T-cell (primary cell): ENCODE measurements around the gene RRM2. TPM values are rescaled to one million over a fixed set of nuclear protein-coding genes. Genes with fewer than 3 reads are reported as not detected.

Source experiments
- ATAC-seq, 4 experiments: fragments of 200-7000 bp in 3 of 4; fragments of 150-1000 bp in 1 of 4; cut with Tn5 transposase; replicated peaks in 1 of 4; 1 replicate in 3 of 4; 2 replicates in 1 of 4; pipeline ENCODE4 v1.10.0; 2021; ENCODE audit warnings: moderate library complexity in 3 of 4, mild to moderate bottlenecking in 2 of 4, moderate number of reproducible peaks in 1 of 4
- CTCF ChIA-PET, 2 donors: fragments of 300-600 bp; sonication (Branson Sonifier 250); formaldehyde crosslinking; loops; one replicate each; lab custom pipeline; 2022; ENCODE audit warnings: antibody characterized with exemption in 2 of 2; lab: Charles Lee
- POLR2A ChIA-PET, 2 donors: fragments of 300-600 bp; sonication (Branson Sonifier 250); formaldehyde crosslinking; loops; one replicate each; lab custom pipeline; 2022; ENCODE audit warnings: antibody characterized with exemption in 2 of 2; lab: Charles Lee
- DNase-seq, 35 experiments: peaks; one replicate each; pipeline versions ENCODE4 v3.0.0 to v3.0.0-alpha.2; 2013 to 2023
- H3K27ac ChIP-seq: one replicate; pipeline ENCODE4 v1.5.1; 2013; ENCODE audit warnings: low read length
- H3K27me3 ChIP-seq, 2 experiments: replicated peaks in 1 of 2; 1 replicate in 1 of 2; 2 replicates in 1 of 2; pipeline versions ENCODE4 v1.6.1 to v1.7.0; 2013; ENCODE audit warnings: low read length in 1 of 2, mixed read lengths in 1 of 2; ENCODE audit not compliant: control insufficient read depth in 2 of 2, insufficient read depth in 2 of 2; ENCODE audit errors: extremely low read depth in 1 of 2
- H3K36me3 ChIP-seq, 2 donors: 1 replicate in 1 of 2; 2 replicates in 1 of 2; pipeline versions ENCODE4 v1.6.1 to v1.7.0; 2013; ENCODE audit warnings: low read length in 1 of 2; ENCODE audit not compliant: control insufficient read depth in 2 of 2, insufficient read depth in 1 of 2; ENCODE audit errors: extremely low read depth in 1 of 2
- H3K4me1 ChIP-seq, 2 experiments: 1 replicate in 1 of 2; 2 replicates in 1 of 2; pipeline versions ENCODE4 v1.6.1 to v1.7.0; 2013; ENCODE audit warnings: low read length in 2 of 2, mixed read lengths in 1 of 2; ENCODE audit not compliant: insufficient read depth in 2 of 2, control insufficient read depth in 1 of 2; ENCODE audit errors: extremely low read depth in 1 of 2
- H3K4me3 ChIP-seq, 2 donors: 1 replicate in 1 of 2; 2 replicates in 1 of 2; pipeline versions ENCODE4 v1.5.1 to v1.7.0; 2013; ENCODE audit warnings: mild to moderate bottlenecking in 2 of 2, low read length in 1 of 2, moderate library complexity in 1 of 2; ENCODE audit not compliant: control insufficient read depth in 1 of 2; ENCODE audit errors: extremely low read depth in 1 of 2
- H3K9me3 ChIP-seq: 2 replicates; pipeline ENCODE4 v1.7.0; 2013
- H3K27ac Mint-ChIP-seq, 2 donors: one replicate each; pipeline ENCODE4 v1.8.0; 2020 to 2021; ENCODE audit warnings: mild to moderate bottlenecking in 2 of 2, mixed read lengths in 2 of 2
- H3K27me3 Mint-ChIP-seq, 2 donors: one replicate each; pipeline ENCODE4 v1.8.0; 2021 to 2022; ENCODE audit warnings: mixed read lengths in 2 of 2
- H3K36me3 Mint-ChIP-seq: one replicate; pipeline ENCODE4 v1.8.0; 2021; ENCODE audit warnings: mixed read lengths
- H3K4me1 Mint-ChIP-seq, 3 donors: one replicate each; pipeline ENCODE4 v1.8.0; 2020 to 2022; ENCODE audit warnings: mixed read lengths in 3 of 3, mild to moderate bottlenecking in 1 of 3
- H3K4me3 Mint-ChIP-seq, 3 donors: one replicate each; pipeline ENCODE4 v1.8.0; 2020 to 2022; ENCODE audit warnings: mild to moderate bottlenecking in 3 of 3, mixed read lengths in 3 of 3, moderate library complexity in 3 of 3
- H3K9me3 Mint-ChIP-seq, 3 donors: one replicate each; pipeline ENCODE4 v1.8.0; 2020 to 2022; ENCODE audit warnings: mixed read lengths in 3 of 3
- WGBS: methylation state at CpG from one replicate; pipeline ENCODE4 v1.1.5; 2013; ENCODE audit warnings: missing lambda C conversion rate; ENCODE audit not compliant: insufficient coverage; 5-methylcytosine and 5-hydroxymethylcytosine counted together
- total RNA-seq, 35 experiments: library from RNA in 6 of 35; stranded (reverse) in 6 of 35; fragments of 120-200 nt in 1 of 35; gene quantifications; one replicate each; pipeline versions ENCODE4 v1.2.1 to v1.2.4 and lab custom pipeline; 2013 to 2026

Gene RRM2
- total RNA-seq, 5 donors from 2014 or later (not counting 1 experiment from before 2014, with no cell fraction given): 2.6 to 10.4 (median 3.0) TPM

- Histone ChIP-seq H3K9me3 (no peaks in the 10 kb centered on the region), H3K27ac (no peak overlapping the region), H3K27me3 (no peaks in the 10 kb centered on the region), H3K36me3 (no peaks in the 10 kb centered on the region), H3K4me3 (no peak overlapping the region), H3K4me1 (peaks cover 2 to 12% of the 10 kb centered on the region in 2 experiments)
- DNase-seq (no peak), ATAC-seq (no peak)
- no peaks in the 10 kb centered on the region for H3K9me3 Mint-ChIP-seq
- H3K27me3 Mint-ChIP-seq: no peaks in the 10 kb centered on the region
- H3K4me3 Mint-ChIP-seq: no peak overlapping the region
- WGBS: 96% methylated on average over 11 of the region's 13 CpGs
- peaks cover 7 to 13% (median 11%) of the 10 kb centered on the region in 3 donors for H3K4me1 Mint-ChIP-seq
- no peaks in the 10 kb centered on the region for H3K36me3 Mint-ChIP-seq
- H3K27ac Mint-ChIP-seq: no peak overlapping the region
- CTCF ChIA-PET: interaction anchor here in 1 of 2 donors (0.9 kb wide), 1 partner anchor 17 kb away, joined by 3 read pairs; no protein-coding TSS in a partner anchor
- POLR2A ChIA-PET: no interaction called here
Observed at GRCh38 chr2:10160203-10160955, 37.8 kb downstream of the RRM2 start.

GRCh38 chr2:10161206-10161931, 38.8 kb downstream of the RRM2 start:
- H3K9me3 ChIP-seq: no peaks in the 10 kb centered on the region
- Mint-ChIP-seq H3K36me3 (no peaks in the 10 kb centered on the region), H3K9me3 (no peaks in the 10 kb centered on the region), H3K4me3 (no peak overlapping the region), H3K4me1 (peaks cover 7 to 13% (median 11%) of the 10 kb centered on the region in 3 donors), H3K27ac (no peak overlapping the region), H3K27me3 (no peaks in the 10 kb centered on the region)
- 95% methylated on average over 9 of the region's 12 CpGs for WGBS
- H3K4me1 ChIP-seq: peaks cover 2 to 12% of the 10 kb centered on the region in 2 experiments
- POLR2A ChIA-PET: no interaction called here
- DNase-seq: no peak
- H3K27ac ChIP-seq: no peak overlapping the region
- H3K4me3 ChIP-seq: no peak overlapping the region
- no peaks in the 10 kb centered on the region for H3K36me3 ChIP-seq
- CTCF ChIA-PET: no interaction called here
- no peak for ATAC-seq
- no peaks in the 10 kb centered on the region for H3K27me3 ChIP-seq

- H3K27me3 ChIP-seq: no peaks in the 10 kb centered on the region
- Mint-ChIP-seq H3K4me3 (no peak overlapping the region), H3K27ac (no peak overlapping the region), H3K27me3 (no peaks in the 10 kb centered on the region), H3K4me1 (peaks cover 7 to 13% (median 11%) of the 10 kb centered on the region in 3 donors), H3K36me3 (no peaks in the 10 kb centered on the region), H3K9me3 (no peaks in the 10 kb centered on the region)
- H3K9me3 ChIP-seq: no peaks in the 10 kb centered on the region
- H3K36me3 ChIP-seq: no peaks in the 10 kb centered on the region
- ChIA-PET CTCF (interaction anchor here in 1 of 2 donors (1.5 kb wide), 1 partner anchor 247 kb away, joined by 5 read pairs; no protein-coding TSS in a partner anchor), POLR2A (no interaction called here)
- H3K4me3 ChIP-seq: no peak overlapping the region
- WGBS: 74% methylated on average over 15 of the region's 22 CpGs
- H3K4me1 ChIP-seq: peaks cover 2 to 12% of the 10 kb centered on the region in 2 experiments
- no peak for DNase-seq
- no peak for ATAC-seq
- no peak overlapping the region for H3K27ac ChIP-seq
Observed at GRCh38 chr2:10161961-10162441, 39.5 kb downstream of the RRM2 start.

GRCh38 chr2:10162586-10163497, 40.3 kb downstream of the RRM2 start:
- CTCF ChIA-PET: interaction anchor here in 1 of 2 donors (1.5 kb wide), 1 partner anchor 246 kb away, joined by 5 read pairs; no protein-coding TSS in a partner anchor
- ATAC-seq: peak in 1 of 4 experiments; percentile 19
- WGBS: 91% methylated on average over 12 of the region's 18 CpGs
- H3K27ac ChIP-seq: no peak overlapping the region
- H3K4me3 Mint-ChIP-seq: no peak overlapping the region
- peaks cover 7 to 13% (median 11%) of the 10 kb centered on the region in 3 donors for H3K4me1 Mint-ChIP-seq
- no peaks in the 10 kb centered on the region for H3K9me3 ChIP-seq
- no peaks in the 10 kb centered on the region for H3K27me3 ChIP-seq
- peak in 4 of 35 experiments; percentile 8 to 20 (median 15) for DNase-seq
- POLR2A ChIA-PET: no interaction called here
- peak overlapping the region in 1 of 2 donors; percentile 8 for H3K27ac Mint-ChIP-seq
- H3K9me3 Mint-ChIP-seq: no peaks in the 10 kb centered on the region
- H3K36me3 Mint-ChIP-seq: no peaks in the 10 kb centered on the region
- no peaks in the 10 kb centered on the region for H3K27me3 Mint-ChIP-seq
- peaks cover 2 to 12% of the 10 kb centered on the region in 2 experiments for H3K4me1 ChIP-seq
- H3K4me3 ChIP-seq: no peak overlapping the region
- H3K36me3 ChIP-seq: no peaks in the 10 kb centered on the region

GRCh38 chr2:10163498-10164486, 41.3 kb downstream of the RRM2 start:
- ChIA-PET CTCF (interaction anchor here in 1 of 2 donors (1.5 kb wide), 1 partner anchor 245 kb away, joined by 5 read pairs; no protein-coding TSS in a partner anchor), POLR2A (no interaction called here)
- no peak overlapping the region for H3K4me3 Mint-ChIP-seq
- H3K27ac ChIP-seq: no peak overlapping the region
- ATAC-seq: peak in 1 of 4 experiments; percentile 4
- no peaks in the 10 kb centered on the region for H3K36me3 ChIP-seq
- DNase-seq: no peak
- no peaks in the 10 kb centered on the region for H3K36me3 Mint-ChIP-seq
- H3K4me1 ChIP-seq: peaks cover 2 to 12% of the 10 kb centered on the region in 2 experiments
- no peaks in the 10 kb centered on the region for H3K27me3 ChIP-seq
- no peaks in the 10 kb centered on the region for H3K9me3 Mint-ChIP-seq
- no peaks in the 10 kb centered on the region for H3K9me3 ChIP-seq
- no peaks in the 10 kb centered on the region for H3K27me3 Mint-ChIP-seq
- H3K4me1 Mint-ChIP-seq: peaks cover 7 to 13% (median 11%) of the 10 kb centered on the region in 3 donors
- WGBS: 93% methylated on average over 14 of the region's 18 CpGs
- no peak overlapping the region for H3K4me3 ChIP-seq
- peak overlapping the region in 1 of 2 donors; percentile 17 for H3K27ac Mint-ChIP-seq
